ENCODE results near the gene C2CD2L.
"Not testable (repeated sequence)": the region's sequence is repeated elsewhere in the genome, so short reads cannot be mapped to it uniquely, and the experiment has no call there.

C2CD2L gene

GRCh38 chr11:119116235-119116594 is 9.1 kb downstream of the C2CD2L start:
- no peak for DNase-seq

- DNase-seq, result no peak
These were observed 9.5 kb downstream of the C2CD2L start for GRCh38 chr11:119116601-119117000.

DNA sequence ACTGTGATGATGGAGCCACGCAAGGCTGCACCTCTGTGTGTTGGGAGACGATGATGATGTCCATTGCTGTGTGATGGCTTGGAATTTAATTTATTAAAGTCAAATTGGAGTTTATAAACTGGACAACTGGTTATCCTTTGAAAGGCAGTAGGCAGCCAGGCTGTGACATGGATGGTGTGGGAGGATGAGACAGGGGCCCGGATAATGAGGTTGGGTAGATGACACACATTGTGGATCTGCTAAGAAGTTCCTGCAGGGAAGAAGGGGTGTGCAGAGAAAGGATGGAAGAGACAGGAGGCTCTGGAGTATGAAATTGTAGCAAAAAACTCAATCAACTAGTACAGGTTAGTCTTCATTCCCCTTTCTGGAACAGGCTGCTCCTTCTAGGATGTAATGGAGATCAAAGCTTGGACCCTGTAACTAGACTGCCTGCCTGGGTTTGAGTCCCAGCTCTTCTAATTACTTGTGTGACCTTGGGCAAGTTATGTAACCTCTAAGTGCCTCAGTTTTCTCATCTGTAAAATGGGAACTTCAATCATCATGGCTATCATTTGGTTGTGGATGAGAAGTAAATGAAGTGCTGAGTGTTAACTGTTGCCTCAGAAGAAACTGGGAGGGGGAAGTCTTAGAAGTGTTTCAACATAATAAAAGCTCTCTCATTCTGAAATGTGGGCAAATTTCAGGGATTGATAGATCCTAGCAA is 10.0 kb downstream of the C2CD2L start:
- no peak for DNase-seq

DNA sequence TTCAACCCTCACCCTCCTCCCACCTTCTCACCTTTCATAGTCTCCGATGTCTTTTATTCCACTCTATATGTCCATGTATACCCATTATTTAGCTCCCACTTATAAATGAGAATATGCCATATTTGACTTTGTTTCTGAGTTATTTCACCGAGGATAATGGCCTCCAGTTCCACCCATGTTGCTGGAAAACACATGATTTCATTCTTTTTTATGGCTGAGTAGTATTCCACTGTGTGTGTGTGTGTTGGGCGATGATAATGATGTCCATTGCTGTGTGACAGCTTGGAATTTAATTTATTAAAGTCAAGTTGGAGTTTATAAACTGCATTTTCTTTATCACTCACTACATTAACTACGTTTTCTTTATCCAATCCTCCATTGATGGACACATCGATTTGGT is 11.1 kb downstream of the C2CD2L start:
- no peak for DNase-seq

- no peak for DNase-seq
These were observed 11.8 kb downstream of the C2CD2L start for GRCh38 chr11:119118946-119119345.

DNA sequence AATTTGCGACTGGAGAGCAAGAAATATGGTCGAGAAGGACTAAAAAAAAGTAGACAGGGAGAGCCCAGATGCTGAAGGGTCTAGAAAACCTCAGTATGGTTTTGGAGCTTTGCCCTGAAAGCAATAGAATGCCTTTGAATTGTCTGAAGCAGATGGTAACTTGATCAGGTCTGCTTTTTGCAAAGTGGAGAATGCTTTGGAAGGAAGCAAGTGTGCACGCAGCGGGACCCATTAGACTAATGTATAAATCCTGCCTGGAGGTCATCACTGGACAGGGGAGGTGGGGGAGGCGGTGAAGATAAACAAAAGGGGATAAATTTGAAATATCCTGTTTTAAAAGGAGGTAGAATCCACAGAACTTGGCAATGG is 13.5 kb downstream of the C2CD2L start:
- peak; percentile 65 for DNase-seq

- peak; percentile 95 for DNase-seq
These were observed 14.1 kb downstream of the C2CD2L start, which contains the start of gene HINFP for GRCh38 chr11:119121008-119121810. Gene HINFP (plus strand): TSS chr11:119121580. CDS start chr11:119126945, 5,365 bp downstream.

- no peak for DNase-seq
These were observed 14.6 kb downstream of the C2CD2L start for GRCh38 chr11:119121811-119122124.

- no peak for DNase-seq
These were observed 18.7 kb downstream of the C2CD2L start for GRCh38 chr11:119125821-119126220.

GRCh38 chr11:119126675-119127268 is 19.6 kb downstream of the C2CD2L start:
- no peak for DNase-seq

GRCh38 chr11:119130662-119131061 is 23.5 kb downstream of the C2CD2L start:
- DNase-seq, result no peak

DNA sequence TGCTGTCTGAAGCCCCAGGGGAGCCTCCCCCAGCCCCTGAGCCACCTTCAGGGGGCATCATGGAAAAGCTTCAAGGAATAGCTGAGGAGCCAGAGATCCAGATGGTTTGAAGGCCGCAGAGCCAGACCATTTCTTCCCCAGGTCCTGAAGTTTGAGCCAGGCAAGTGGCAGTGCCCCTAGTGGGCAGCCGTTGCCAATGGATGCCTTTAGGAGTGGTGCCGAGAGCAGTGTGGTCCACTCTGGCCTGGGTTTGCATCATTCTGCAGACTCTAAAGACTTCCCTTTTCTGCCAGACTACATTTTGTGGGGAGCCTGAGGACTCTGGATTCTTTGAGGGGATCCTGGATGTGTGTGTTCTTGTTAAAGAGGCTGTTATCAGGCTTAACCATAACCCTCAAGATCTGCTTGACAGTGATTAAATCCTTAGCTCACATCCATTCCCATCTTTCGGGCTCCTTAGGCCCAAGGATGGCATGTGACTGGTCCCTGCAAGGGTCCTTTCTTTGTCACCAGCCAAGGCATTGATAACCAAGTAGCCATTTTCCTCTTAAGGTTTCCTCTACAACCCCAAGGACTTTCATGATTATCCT is 27.3 kb downstream of the C2CD2L start:
- no peak for DNase-seq

- not testable (repeated sequence) for DNase-seq
These were observed 32.1 kb downstream of the C2CD2L start for GRCh38 chr11:119139276-119139675.

GRCh38 chr11:119144825-119145486 is 37.8 kb downstream of the C2CD2L start:
- no peak for DNase-seq

DNA sequence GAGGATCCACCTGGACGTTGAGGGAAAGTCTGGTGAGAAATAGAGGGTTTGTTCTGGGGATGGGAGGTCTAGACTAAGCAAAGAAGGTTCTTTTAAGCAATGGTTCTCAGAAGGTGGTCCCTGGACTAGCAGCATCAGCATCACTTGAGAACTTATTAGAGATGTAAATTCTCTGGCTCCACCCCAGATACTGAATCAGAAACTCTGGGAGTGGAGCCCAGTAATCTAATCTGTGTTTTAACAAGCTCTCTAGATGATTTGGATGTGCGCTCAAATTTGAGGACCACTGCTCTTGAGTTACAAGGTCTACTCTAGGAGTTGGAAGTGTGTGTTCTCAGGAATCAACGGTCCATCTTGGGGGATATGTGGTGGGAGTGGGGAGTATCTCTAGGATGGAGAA is 38.4 kb downstream of the C2CD2L start:
- DNase-seq, result no peak

DNA sequence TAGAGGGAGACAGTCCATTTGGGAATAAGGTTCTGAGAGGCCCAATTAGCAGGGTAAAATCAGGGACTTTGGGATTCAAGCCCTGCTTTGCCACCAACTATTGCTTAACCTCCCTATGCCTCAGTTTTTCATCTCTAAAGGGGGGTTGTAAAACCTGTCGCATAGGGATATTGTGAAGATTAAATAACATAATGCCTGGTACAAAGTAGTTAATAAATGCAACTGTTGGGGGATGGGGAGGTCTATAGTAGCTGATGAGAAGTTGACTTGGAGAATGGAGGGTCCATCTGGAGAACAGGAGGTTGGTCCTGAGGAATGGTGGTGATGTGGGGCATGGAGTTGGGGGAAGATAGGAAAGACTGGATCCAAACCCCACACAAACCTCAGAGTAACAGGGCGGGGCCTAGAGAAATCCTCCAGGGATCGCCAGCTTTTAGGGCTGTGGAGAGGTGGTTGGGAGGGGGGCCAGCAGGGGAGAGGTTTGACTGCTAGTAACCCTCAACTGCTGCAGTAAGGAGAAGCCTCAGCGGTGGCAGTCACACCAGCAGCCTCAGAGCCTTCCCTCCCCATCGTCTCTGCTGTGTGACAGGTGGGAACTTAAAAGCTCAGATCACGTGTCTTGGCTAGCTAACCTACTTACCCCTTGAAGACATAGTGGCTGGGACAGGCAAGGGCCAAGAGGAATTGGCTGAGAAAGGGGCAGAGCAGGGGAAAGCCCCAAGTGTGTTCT is 40.6 kb downstream of the C2CD2L start:
- no peak for DNase-seq

DNA sequence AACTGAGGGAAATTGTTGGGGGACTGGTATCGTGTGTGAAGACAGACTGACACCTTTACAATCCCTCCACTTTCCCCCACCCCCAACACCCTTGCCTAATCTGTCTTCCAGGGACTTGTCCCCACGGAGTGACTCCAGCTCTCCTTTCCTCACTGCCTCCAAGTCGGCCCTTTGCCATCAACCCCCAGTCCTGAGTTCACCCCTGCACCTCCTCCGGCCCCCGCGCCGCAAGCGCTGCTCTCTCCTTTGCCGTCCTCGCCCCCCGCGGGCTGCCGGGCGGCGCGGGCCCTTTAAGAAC is 41.5 kb downstream of the C2CD2L start:
- DNase-seq, result no peak

DNA sequence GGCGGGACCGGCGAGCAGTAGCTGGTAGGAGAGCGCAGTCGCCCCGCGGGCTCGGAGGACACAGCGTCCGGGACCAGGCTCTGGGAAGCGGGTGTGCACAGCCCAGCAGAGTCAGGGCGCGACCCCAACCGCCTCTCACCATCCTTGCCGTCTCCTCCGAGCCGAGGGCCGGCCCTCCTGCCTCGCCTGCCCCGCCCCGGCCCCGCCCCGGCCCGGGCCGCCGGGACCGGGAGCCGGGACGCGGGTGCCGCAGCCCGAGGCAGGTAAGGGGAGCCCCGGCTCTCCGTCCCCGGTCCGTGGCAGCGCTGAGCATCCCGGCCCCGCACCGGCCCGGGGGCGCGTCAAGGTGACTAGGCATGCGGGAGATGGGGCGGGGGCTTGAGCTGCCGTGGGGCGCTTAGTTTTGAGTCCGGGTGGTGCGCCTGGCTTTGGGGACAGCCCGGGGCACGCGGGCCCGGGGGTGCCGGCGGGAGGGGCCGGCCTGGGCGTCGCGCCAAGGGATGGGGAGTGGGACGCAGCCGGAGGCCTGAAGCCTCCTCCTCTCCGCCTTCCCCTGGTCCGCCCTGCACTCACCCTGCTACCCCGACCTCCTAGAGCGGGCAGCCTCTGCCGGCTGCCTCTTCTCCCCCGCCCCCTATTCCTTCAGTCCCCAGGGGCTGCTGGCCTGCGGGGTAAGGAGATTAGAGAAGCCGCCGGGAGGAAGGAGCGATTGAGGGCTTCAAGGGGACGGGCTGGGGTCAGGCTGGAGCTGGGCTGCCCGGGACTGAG is 42.1 kb downstream of the C2CD2L start, which contains the start of gene ABCG4:
TSS of gene ABCG4 (plus strand) at position 35 of the 768 bp plus-strand sequence. CDS start 914 bp downstream, outside the sequence.
- DNase-seq, result no peak

GRCh38 chr11:119149786-119150275 is 42.7 kb downstream of the C2CD2L start:
- DNase-seq, result no peak

DNA sequence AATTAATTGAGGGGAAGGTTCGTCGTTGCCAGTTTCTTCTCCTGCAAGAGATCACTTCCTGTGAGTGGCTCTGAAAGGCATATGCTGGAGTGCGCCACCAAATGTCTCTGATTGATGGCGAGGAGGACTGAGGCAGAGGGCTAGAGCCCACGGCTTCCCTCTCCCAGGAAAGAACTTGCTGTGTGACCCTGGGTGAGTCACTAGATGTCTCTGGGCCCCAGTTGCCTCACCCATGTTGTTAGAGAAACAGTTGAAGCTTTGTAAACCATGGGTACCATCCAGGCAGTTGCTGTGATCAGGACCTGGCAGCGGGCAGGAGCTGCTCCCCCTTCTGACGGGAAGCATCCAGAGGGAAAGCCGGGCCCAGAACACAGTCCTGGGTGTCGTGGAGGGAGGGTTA is 44.9 kb downstream of the C2CD2L start:
- DNase-seq, result no peak

DNA sequence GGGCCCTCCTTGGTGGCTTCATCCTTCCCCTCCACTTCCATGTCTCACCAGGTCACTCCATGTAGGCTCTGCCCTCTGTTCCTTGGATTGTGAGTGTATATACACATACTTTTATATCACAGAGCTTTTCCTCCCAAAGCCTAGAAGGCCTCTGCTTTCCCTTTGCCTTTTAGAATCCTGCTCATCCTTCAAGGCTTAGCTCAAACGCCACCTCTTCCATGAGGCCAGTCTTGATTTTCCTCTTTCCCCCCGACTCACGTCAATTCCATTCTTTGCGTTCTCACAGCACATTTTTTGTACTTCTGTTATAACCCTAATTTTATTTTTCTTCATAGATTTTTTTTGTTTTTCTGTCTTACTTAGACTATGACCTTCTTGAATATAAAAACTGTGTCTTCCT is 45.5 kb downstream of the C2CD2L start:
- DNase-seq, result no peak
